HepG2 (cell line): Measurements from ENCODE around the gene NBEAL1. TPM values are rescaled to one million over a fixed set of nuclear protein-coding genes. Genes with fewer than 3 reads are reported as not detected.

Experiments used
- AHR ChIP-seq: IDR thresholded peaks from 2 replicates; pipeline ENCODE4 v1.6.1; 2018; ENCODE audit warnings: missing genetic modification reagents, missing compliant biosample characterization
- ARNT2 ChIP-seq: sonication (generic); formaldehyde crosslinking; IDR thresholded peaks from 2 replicates; pipeline ENCODE4 v1.8.0; 2022; ENCODE audit warnings: mild to moderate bottlenecking, low read depth, missing genetic modification reagents, moderate library complexity
- CBX2 ChIP-seq, 2 experiments: fragments of 200-600 bp in 1 of 2; sonication (generic); formaldehyde crosslinking in 1 of 2; IDR thresholded peaks; 2 replicates each; pipeline versions ENCODE4 v1.7.0 to v1.8.1; 2018 to 2022; ENCODE audit warnings: low read depth in 2 of 2, low read length in 1 of 2, mild to moderate bottlenecking in 1 of 2, missing genetic modification reagents in 1 of 2
- ETV6 ChIP-seq: sonication (generic); formaldehyde crosslinking; conservative IDR thresholded peaks from 2 replicates; pipeline ENCODE4 v1.4.0; 2020; ENCODE audit warnings: missing genetic modification reagents
- FOXM1 ChIP-seq: sonication (generic); formaldehyde crosslinking; IDR thresholded peaks from 2 replicates; pipeline ENCODE4 v1.5.0; 2020; ENCODE audit warnings: missing genetic modification reagents
- KAT2B ChIP-seq: fragments of 150-350 bp; IDR thresholded peaks from 2 replicates; pipeline ENCODE4 v1.6.1; 2014; ENCODE audit warnings: low read depth, low read length, borderline replicate concordance
- LCORL ChIP-seq, 2 experiments: fragments of 450-650 bp in 1 of 2; sonication (generic) in 1 of 2; formaldehyde crosslinking in 1 of 2; IDR thresholded peaks; 2 replicates each; pipeline versions ENCODE4 v1.5.0 to v1.6.1; 2017 to 2020; ENCODE audit warnings: antibody characterized with exemption in 1 of 2, missing genetic modification reagents in 1 of 2
- MATR3 ChIP-seq: sonication (generic); formaldehyde crosslinking; IDR thresholded peaks from 2 replicates; pipeline ENCODE4 v1.4.0; 2020; ENCODE audit warnings: missing genetic modification reagents
- NBN ChIP-seq: fragments of 450-650 bp; conservative IDR thresholded peaks from 2 replicates; pipeline ENCODE4 v1.6.1; 2017
- NCOR1 ChIP-seq: fragments of 200-600 bp; sonication (generic); IDR thresholded peaks from 2 replicates; pipeline ENCODE4 v1.7.0; 2017; ENCODE audit warnings: antibody characterized with exemption, low read length, borderline replicate concordance
- NKX3-1 ChIP-seq: sonication (generic); formaldehyde crosslinking; IDR thresholded peaks from 2 replicates; pipeline ENCODE4 v1.5.0; 2020; ENCODE audit warnings: missing genetic modification reagents
- NR2F2 ChIP-seq: IDR thresholded peaks from 2 replicates; pipeline ENCODE4 v1.6.1; 2012; ENCODE audit warnings: low read depth, inconsistent platforms, borderline replicate concordance
- ONECUT2 ChIP-seq: sonication (generic); formaldehyde crosslinking; IDR thresholded peaks from 2 replicates; pipeline ENCODE4 v1.4.0; 2020; ENCODE audit warnings: missing genetic modification reagents
- RAD21 ChIP-seq: fragments of 450-650 bp; formaldehyde crosslinking; IDR thresholded peaks from 2 replicates; pipeline ENCODE4 v1.5.0; 2020; ENCODE audit warnings: mild to moderate bottlenecking
- RBAK ChIP-seq: sonication (generic); formaldehyde crosslinking; IDR thresholded peaks from 2 replicates; pipeline ENCODE4 v1.5.1; 2020; ENCODE audit warnings: mild to moderate bottlenecking, missing genetic modification reagents
- RBFOX2 ChIP-seq: fragments of 200-400 bp; formaldehyde crosslinking; IDR thresholded peaks from 2 replicates; pipeline ENCODE4 v1.6.1; 2017; ENCODE audit warnings: low read depth, mild to moderate bottlenecking, low read length
- SALL2 ChIP-seq: sonication (generic); formaldehyde crosslinking; IDR thresholded peaks from 2 replicates; pipeline ENCODE4 v1.8.1; 2023; ENCODE audit warnings: mild to moderate bottlenecking, missing genetic modification reagents, inconsistent platforms
- SCMH1 ChIP-seq: sonication (generic); formaldehyde crosslinking; IDR thresholded peaks from 2 replicates; pipeline ENCODE4 v1.9.0; 2021; ENCODE audit warnings: missing genetic modification reagents, mild to moderate bottlenecking, borderline replicate concordance
- SMAD3 ChIP-seq: sonication (generic); formaldehyde crosslinking; IDR thresholded peaks from 2 replicates; pipeline ENCODE4 v1.4.0; 2020; ENCODE audit warnings: missing genetic modification reagents
- SP1 ChIP-seq, 2 experiments: fragments of 450-650 bp in 1 of 2; sonication (generic) in 1 of 2; formaldehyde crosslinking in 1 of 2; IDR thresholded peaks; 2 replicates each; pipeline versions ENCODE4 v1.4.0 to v1.6.1; 2016 to 2020; ENCODE audit warnings: missing genetic modification reagents in 1 of 2
- SUZ12 ChIP-seq: fragments of 150-350 bp; IDR thresholded peaks from 2 replicates; pipeline ENCODE4 v1.6.1; 2014; ENCODE audit warnings: low read depth, low read length
- TSC22D2 ChIP-seq: sonication (generic); formaldehyde crosslinking; IDR thresholded peaks from 2 replicates; pipeline ENCODE4 v1.5.1; 2020; ENCODE audit warnings: missing genetic modification reagents, mild to moderate bottlenecking, borderline replicate concordance
- ZNF143 ChIP-seq: sonication (generic); formaldehyde crosslinking; IDR thresholded peaks from 2 replicates; pipeline ENCODE4 v1.4.0; 2020; ENCODE audit warnings: missing genetic modification reagents
- ZNF263 ChIP-seq: sonication (generic); formaldehyde crosslinking; IDR thresholded peaks from 2 replicates; pipeline ENCODE4 v1.4.0; 2020; ENCODE audit warnings: missing genetic modification reagents
- ZNF326 ChIP-seq: sonication (generic); formaldehyde crosslinking; IDR thresholded peaks from 2 replicates; pipeline ENCODE4 v1.4.0; 2020; ENCODE audit warnings: missing genetic modification reagents, borderline replicate concordance
- ZNF468 ChIP-seq: sonication (generic); formaldehyde crosslinking; IDR thresholded peaks from 2 replicates; pipeline ENCODE4 v1.8.0; 2022; ENCODE audit warnings: mild to moderate bottlenecking, moderate library complexity, missing genetic modification reagents
- ZNF501 ChIP-seq: sonication (generic); formaldehyde crosslinking; IDR thresholded peaks from 2 replicates; pipeline ENCODE4 v1.5.1; 2020; ENCODE audit warnings: mild to moderate bottlenecking, moderate library complexity, missing genetic modification reagents
- ZNF546 ChIP-seq: sonication (generic); formaldehyde crosslinking; conservative IDR thresholded peaks from 2 replicates; pipeline ENCODE4 v1.8.1; 2023; ENCODE audit warnings: mild to moderate bottlenecking, missing genetic modification reagents
- ZNF550 ChIP-seq: sonication (generic); formaldehyde crosslinking; IDR thresholded peaks from 2 replicates; pipeline ENCODE4 v1.4.0; 2020; ENCODE audit warnings: mild to moderate bottlenecking, missing genetic modification reagents, borderline replicate concordance
- ZNF557 ChIP-seq: sonication (generic); formaldehyde crosslinking; IDR thresholded peaks from 2 replicates; pipeline ENCODE4 v1.4.0; 2020; ENCODE audit warnings: missing genetic modification reagents
- ZSCAN20 ChIP-seq: sonication (generic); formaldehyde crosslinking; IDR thresholded peaks from 2 replicates; pipeline ENCODE4 v1.4.0; 2020; ENCODE audit warnings: missing genetic modification reagents, mild to moderate bottlenecking, borderline replicate concordance
- ZSCAN21 ChIP-seq: sonication (generic); formaldehyde crosslinking; IDR thresholded peaks from 2 replicates; pipeline ENCODE4 v1.8.0; 2022; ENCODE audit warnings: mild to moderate bottlenecking, missing genetic modification reagents, moderate library complexity, borderline replicate concordance
- ZSCAN30 ChIP-seq: sonication (generic); formaldehyde crosslinking; IDR thresholded peaks from 2 replicates; pipeline ENCODE4 v1.5.0; 2020; ENCODE audit warnings: mild to moderate bottlenecking, missing genetic modification reagents
- ZSCAN9 ChIP-seq: IDR thresholded peaks from 2 replicates; pipeline ENCODE4 v1.6.1; 2016; ENCODE audit warnings: borderline replicate concordance
- ZZZ3 ChIP-seq: sonication (generic); formaldehyde crosslinking; IDR thresholded peaks from 2 replicates; pipeline ENCODE4 v1.4.0; 2020; ENCODE audit warnings: missing genetic modification reagents, mild to moderate bottlenecking, borderline replicate concordance
- polyA plus RNA-seq, 8 experiments: library from polyadenylated mRNA; depleted of rRNA in 3 of 8; stranded (reverse) in 7 of 8; unstranded in 1 of 8; fragments of >200 nt; fragmentation: Illumina TruSeq in 4 of 8; extraction: Trizol in 4 of 8; gene quantifications; 2 replicates each; pipeline versions ENCODE4 v1.2.1 to v1.2.3, GENCODE V29; 2011 to 2016; ENCODE audit warnings: low read depth in 4 of 8, missing spikeins in 1 of 8, mixed read lengths in 1 of 8; ENCODE audit not compliant: insufficient read depth in 1 of 8
- total RNA-seq, 5 experiments: library from RNA; depleted of rRNA; stranded (reverse); fragments of >200 nt; fragmentation: Illumina TruSeq; extraction: Trizol; gene quantifications; 2 replicates each; pipeline ENCODE4 v1.2.3, GENCODE V29; 2016; ENCODE audit warnings: low read depth in 1 of 5

The NBEAL1 gene
- total and polyA plus RNA-seq, 2 of the 13 experiments (the other 11 are each of a cell fraction or from before 2014, with no cell fraction given) = 6.4 to 15.7 TPM

GRCh38 chr2:203014456-203015199, at the start of gene NBEAL1 (continued):
- no peak for TF ChIP-seq SCMH1 (CRISPR knock-in tag)
- TF ChIP-seq ZNF143 (CRISPR knock-in tag) = no peak
- peak; percentile 64; the same call in 1 of the 2 replicates for TF ChIP-seq SMAD3 (CRISPR knock-in tag)
- TF ChIP-seq ZNF546 (CRISPR knock-in tag) = no peak
- TF ChIP-seq SUZ12 = no peak
- TF ChIP-seq ZNF557 = no peak
- TF ChIP-seq CBX2 (IDR thresholded peaks at IDR 0.05; ENCODE audit: low read depth, low read length) = no peak
- no peak for TF ChIP-seq CBX2 (CRISPR knock-in tag; IDR thresholded peaks at IDR 0.05; ENCODE audit: low read depth)
- TF ChIP-seq SALL2 (CRISPR knock-in tag) = no peak; the same call in 1 of the 2 replicates
- no peak for TF ChIP-seq ONECUT2 (CRISPR knock-in tag)
- TF ChIP-seq ETV6 (CRISPR knock-in tag) = no peak; the same call in 1 of the 2 replicates
- TF ChIP-seq ZSCAN20 (CRISPR knock-in tag) = no peak
- no peak for TF ChIP-seq KAT2B
- TF ChIP-seq NKX3-1 (CRISPR knock-in tag) = no peak
- no peak for TF ChIP-seq LCORL (IDR thresholded peaks at IDR 0.05)
- TF ChIP-seq LCORL (CRISPR knock-in tag; IDR thresholded peaks at IDR 0.05) = 0 out of 2 replicates have a peak, but pooled peaks have one; percentile 30
- TF ChIP-seq ZNF263 (CRISPR knock-in tag) = peak; percentile 51; the same call in 1 of the 2 replicates
- TF ChIP-seq RAD21 = peak; percentile 27; the same call in 1 of the 2 replicates
- peak; percentile 88 for TF ChIP-seq TSC22D2 (CRISPR knock-in tag)
- TF ChIP-seq ZNF326 (CRISPR knock-in tag) = no peak
- no peak for TF ChIP-seq MATR3 (CRISPR knock-in tag)
- no peak; the same call in 1 of the 2 replicates for TF ChIP-seq ZSCAN21
- TF ChIP-seq NR2F2 = peak; percentile 52; the same call in 1 of the 2 replicates
- TF ChIP-seq ZNF550 = no peak; the same call in 1 of the 2 replicates
- TF ChIP-seq ZNF501 (CRISPR knock-in tag) = peak; percentile 89
- TF ChIP-seq ZSCAN30 (CRISPR knock-in tag) = no peak
- no peak for TF ChIP-seq FOXM1 (CRISPR knock-in tag)
- TF ChIP-seq RBAK (CRISPR knock-in tag) = no peak
- TF ChIP-seq RBFOX2 = peak; percentile 92
- TF ChIP-seq ZSCAN9 (CRISPR knock-in tag) = peak; percentile 86
- no peak for TF ChIP-seq ZNF468
- TF ChIP-seq NCOR1 = no peak; the same call in 1 of the 2 replicates
- TF ChIP-seq ARNT2 (CRISPR knock-in tag) = no peak; the same call in 1 of the 2 replicates
- TF ChIP-seq ZZZ3 (CRISPR knock-in tag) = no peak
- TF ChIP-seq NBN = no peak
- peak; percentile 54; the same call in 1 of the 2 replicates for TF ChIP-seq SP1 (IDR thresholded peaks at IDR 0.05)
- TF ChIP-seq SP1 (CRISPR knock-in tag; IDR thresholded peaks at IDR 0.05) = peak; percentile 91
- peak; percentile 56; the same call in 1 of the 2 replicates for TF ChIP-seq AHR (CRISPR knock-in tag)
